SK-N-SH (cell line): Measurements from ENCODE around the gene RPL4. TPM values are rescaled to one million over a fixed set of nuclear protein-coding genes. Genes with fewer than 3 reads are reported as not detected.

Source experiments
- CTCF ChIA-PET: fragments of 300-600, 350-600 bp; formaldehyde crosslinking; extraction: SDS; loops from one replicate; lab custom pipeline; 2021; lab: Yijun Ruan, JAX
- POLR2A ChIA-PET: fragments of 350-600 bp; sonication (Branson Sonifier 250); formaldehyde crosslinking; extraction: SDS; loops from one replicate; lab custom pipeline; 2020; ENCODE audit warnings: antibody characterized with exemption, inconsistent platforms; lab: Yijun Ruan, JAX
- DNase-seq: peaks from one replicate; pipeline ENCODE4 v3.0.0; 2012
- H2AFZ ChIP-seq: fragments of 200-600 bp; sonication (generic); 2 replicates; pipeline ENCODE4 v1.8.1; 2016; ENCODE audit warnings: antibody characterized with exemption, mild to moderate bottlenecking, low read depth
- H3F3A ChIP-seq: fragments of 200-600 bp; sonication (generic); replicated peaks from 2 replicates; pipeline ENCODE3; 2016; ENCODE audit warnings: antibody characterized with exemption, mild to moderate bottlenecking; ENCODE audit not compliant: insufficient read depth
- H3K27ac ChIP-seq, 2 experiments: fragments of 200-500 bp in 1 of 2; fragments of 200-600 bp in 1 of 2; sonication (Bioruptor generic) in 1 of 2; sonication (generic), shearing (Covaris generic) in 1 of 2; 2 replicates each; pipeline versions ENCODE4 v1.5.1 to v1.6.1; 2014 to 2016; ENCODE audit warnings: low read depth in 2 of 2, inconsistent platforms in 1 of 2, low read length in 1 of 2, mild to moderate bottlenecking in 1 of 2, mixed read lengths in 1 of 2
- H3K27me3 ChIP-seq: fragments of 200-600 bp; sonication (generic), shearing (Covaris generic); 2 replicates; pipeline ENCODE4 v1.6.1; 2016; ENCODE audit warnings: mixed run types; ENCODE audit not compliant: insufficient read depth
- H3K36me3 ChIP-seq, 2 experiments: fragments of 200-500 bp in 1 of 2; fragments of 200-600 bp in 1 of 2; sonication (Bioruptor generic) in 1 of 2; sonication (generic) in 1 of 2; replicated peaks in 1 of 2; 2 replicates each; pipeline versions ENCODE3 to v1.5.1; 2014 to 2016; ENCODE audit warnings: low read length in 1 of 2, mild to moderate bottlenecking in 1 of 2; ENCODE audit not compliant: insufficient read depth in 2 of 2, control insufficient read depth in 1 of 2
- H3K4me1 ChIP-seq, 2 experiments: fragments of 200-500 bp in 1 of 2; fragments of 200-600 bp in 1 of 2; sonication (Bioruptor generic) in 1 of 2; sonication (generic), shearing (Covaris generic) in 1 of 2; 2 replicates each; pipeline versions ENCODE4 v1.5.1 to v1.6.1; 2014 to 2016; ENCODE audit warnings: low read depth in 1 of 2, low read length in 1 of 2, mixed run types in 1 of 2; ENCODE audit not compliant: insufficient read depth in 2 of 2, control insufficient read depth in 1 of 2
- H3K4me2 ChIP-seq: fragments of 200-600 bp; sonication (generic), shearing (Covaris generic); 2 replicates; pipeline ENCODE4 v1.6.1; 2017; ENCODE audit warnings: mixed run types
- H3K4me3 ChIP-seq, 2 experiments: fragments of 200-500 bp in 1 of 2; fragments of 200-600 bp in 1 of 2; sonication (Bioruptor generic) in 1 of 2; sonication (generic), shearing (Covaris generic) in 1 of 2; 2 replicates each; pipeline versions ENCODE4 v1.5.1 to v1.8.1; 2014 to 2016; ENCODE audit warnings: low read depth in 2 of 2, inconsistent platforms in 1 of 2, low read length in 1 of 2, mild to moderate bottlenecking in 1 of 2, mixed read lengths in 1 of 2, moderate library complexity in 1 of 2
- H3K79me2 ChIP-seq: fragments of 200-600 bp; sonication (generic); 2 replicates; pipeline ENCODE4 v1.8.1; 2017; ENCODE audit warnings: mild to moderate bottlenecking; ENCODE audit not compliant: insufficient read depth
- H3K9ac ChIP-seq: fragments of 200-600 bp; sonication (generic); 2 replicates; pipeline ENCODE4 v1.6.1; 2017; ENCODE audit warnings: mixed run types
- H3K9me2 ChIP-seq: fragments of 200-600 bp; sonication (generic); 2 replicates; pipeline ENCODE4 v1.6.1; 2017; ENCODE audit warnings: mixed run types
- H3K9me3 ChIP-seq: fragments of 200-600 bp; sonication (generic); 2 replicates; pipeline ENCODE4 v1.6.1; 2017; ENCODE audit warnings: mixed run types, mild to moderate bottlenecking, moderate library complexity
- H4K20me1 ChIP-seq: fragments of 200-600 bp; sonication (generic); 2 replicates; pipeline ENCODE4 v1.6.1; 2017; ENCODE audit warnings: mild to moderate bottlenecking, mixed run types; ENCODE audit not compliant: insufficient read depth
- ELF1 ChIP-seq: IDR thresholded peaks from 2 replicates; pipeline ENCODE4 v1.4.0; 2012
- EZH2phosphoT487 ChIP-seq: fragments of 200-600 bp; sonication (generic); IDR thresholded peaks from 2 replicates; pipeline ENCODE4 v1.6.1; 2017; ENCODE audit warnings: low read depth, mixed run types, mild to moderate bottlenecking, antibody characterized with exemption, moderate library complexity, borderline replicate concordance
- FOXM1 ChIP-seq: IDR thresholded peaks from 2 replicates; pipeline ENCODE4 v1.4.0; 2012; ENCODE audit warnings: low read depth, mild to moderate bottlenecking
- GABPA ChIP-seq: IDR thresholded peaks from 2 replicates; pipeline ENCODE4 v1.4.0; 2012; ENCODE audit warnings: low read depth, mild to moderate bottlenecking
- GATA2 ChIP-seq: sonication (generic); formaldehyde crosslinking; IDR thresholded peaks from 2 replicates; pipeline ENCODE4 v1.5.0; 2020; ENCODE audit warnings: mild to moderate bottlenecking, missing genetic modification reagents
- IRF3 ChIP-seq: fragments of 150-350 bp; IDR thresholded peaks from 2 replicates; pipeline ENCODE4 v1.6.1; 2016; ENCODE audit warnings: mild to moderate bottlenecking, low read depth, low read length
- JUND ChIP-seq: IDR thresholded peaks from 2 replicates; pipeline ENCODE4 v1.4.0; 2012
- MXI1 ChIP-seq: IDR thresholded peaks from 2 replicates; pipeline ENCODE4 v1.6.1; 2012; ENCODE audit warnings: mild to moderate bottlenecking, low read depth, low read length, improper control_type of control experiment
- NRF1 ChIP-seq: IDR thresholded peaks from 2 replicates; pipeline ENCODE4 v1.6.1; 2012; ENCODE audit warnings: low read depth, mild to moderate bottlenecking, low read length
- RAD21 ChIP-seq: IDR thresholded peaks from 2 replicates; pipeline ENCODE4 v1.6.1; 2012; ENCODE audit warnings: mild to moderate bottlenecking, low read length
- RXRA ChIP-seq: IDR thresholded peaks from 2 replicates; pipeline ENCODE4 v1.4.0; 2012; ENCODE audit warnings: low read depth, mild to moderate bottlenecking, borderline replicate concordance
- SIN3A ChIP-seq: IDR thresholded peaks from 2 replicates; pipeline ENCODE4 v1.6.1; 2012; ENCODE audit warnings: low read depth, mild to moderate bottlenecking, low read length, moderate library complexity, borderline replicate concordance
- SMC3 ChIP-seq: IDR thresholded peaks from 2 replicates; pipeline ENCODE4 v1.6.1; 2012; ENCODE audit warnings: low read depth, low read length, improper control_type of control experiment
- TAF1 ChIP-seq: IDR thresholded peaks from 2 replicates; pipeline ENCODE4 v1.6.1; 2012; ENCODE audit warnings: low read depth, mild to moderate bottlenecking, low read length, moderate library complexity, borderline replicate concordance
- TCF12 ChIP-seq: IDR thresholded peaks from 2 replicates; pipeline ENCODE4 v1.4.0; 2012
- TEAD4 ChIP-seq: IDR thresholded peaks from 2 replicates; pipeline ENCODE4 v1.4.0; 2012; ENCODE audit warnings: mild to moderate bottlenecking, borderline replicate concordance; ENCODE audit not compliant: insufficient read depth
- USF1 ChIP-seq: IDR thresholded peaks from 2 replicates; pipeline ENCODE4 v1.4.0; 2012; ENCODE audit warnings: low read depth, borderline replicate concordance
- USF2 ChIP-seq: fragments of 150-350 bp; IDR thresholded peaks from 2 replicates; pipeline ENCODE4 v1.6.1; 2017; ENCODE audit warnings: antibody characterized with exemption, low read length, low read depth, borderline replicate concordance
- YY1 ChIP-seq: IDR thresholded peaks from 2 replicates; pipeline ENCODE4 v1.4.0; 2012; ENCODE audit warnings: low read depth, mild to moderate bottlenecking
- WGBS: methylation state at CpG from one replicate; pipeline ENCODE4 v1.1.6; 2017; ENCODE audit warnings: low lambda C conversion rate; 5-methylcytosine and 5-hydroxymethylcytosine counted together
- polyA plus RNA-seq, 3 experiments: library from polyadenylated mRNA; depleted of rRNA; stranded (reverse); fragments of >200 nt; gene quantifications; 2 replicates each; pipeline ENCODE4 v1.2.3, GENCODE V29; 2012
- TF ChIP-seq, protein P1 (sequence below): IDR thresholded peaks from 2 replicates; pipeline ENCODE4 v1.4.0; 2012; ENCODE audit warnings: low read depth, borderline replicate concordance
- TF ChIP-seq, protein P2 (sequence below): fragments of 200-600 bp; sonication (generic); IDR thresholded peaks from 2 replicates; pipeline ENCODE4 v1.6.1; 2017; ENCODE audit warnings: antibody characterized with exemption, mild to moderate bottlenecking, moderate library complexity

The RPL4 gene
- polyA plus RNA-seq, 1 of the 3 experiments (the other 2 are of a cell fraction) = 3,177 TPM

DNA sequence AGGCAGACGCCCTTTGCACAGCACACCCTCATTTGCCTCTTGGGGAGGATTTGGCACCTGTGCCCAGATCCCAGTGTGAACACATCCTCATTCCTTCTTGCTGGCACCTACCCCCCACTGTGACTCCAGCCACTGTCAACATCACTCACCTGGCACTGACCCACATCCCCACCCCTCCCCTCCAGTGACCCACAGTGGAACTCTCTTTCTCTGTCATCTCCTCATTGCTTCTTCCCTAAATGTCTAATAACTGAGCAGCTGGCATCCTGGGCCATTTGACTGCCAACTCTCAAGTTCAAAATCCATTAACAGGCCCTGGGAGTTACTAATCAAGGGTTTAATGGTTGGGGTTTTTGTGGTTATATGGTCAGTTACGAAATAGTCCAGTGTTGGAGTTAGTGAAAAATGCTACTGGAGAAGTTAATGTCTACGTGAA lies 21.5 kb downstream of the RPL4 start:
- WGBS = 83% methylated on average over 3 of the region's 3 CpGs
- Histone ChIP-seq H4K20me1 (no peaks in the 10 kb centered on the region), H3K79me2 (no peaks in the 10 kb centered on the region; the same call in 1 of the 2 replicates), H3K9me2 (no peaks in the 10 kb centered on the region), H3K9ac (no peak overlapping the region), H3K4me1 (no peaks in the 10 kb centered on the region), H3F3A (no peaks in the 10 kb centered on the region), H2AFZ (no peak overlapping the region), H3K4me3 (no peak overlapping the region), H3K27me3 (no peaks in the 10 kb centered on the region), H3K27ac (no peak overlapping the region), H3K36me3 (peaks cover 6 to 10% of the 10 kb centered on the region in 2 experiments), H3K4me2 (no peak overlapping the region), H3K9me3 (no peaks in the 10 kb centered on the region)
- no peak for DNase-seq
- ChIA-PET CTCF (interaction anchor here (1.0 kb wide), 1 partner anchor 15 kb away, joined by 3 read pairs; no protein-coding TSS in a partner anchor), POLR2A (no interaction called here)
- TF ChIP-seq SMC3 = no peak
- TF ChIP-seq TAF1 = no peak
- no peak for TF ChIP-seq FOXM1
- no peak for TF ChIP-seq NRF1
- no peak for TF ChIP-seq RAD21
- TF ChIP-seq, protein P1, sequence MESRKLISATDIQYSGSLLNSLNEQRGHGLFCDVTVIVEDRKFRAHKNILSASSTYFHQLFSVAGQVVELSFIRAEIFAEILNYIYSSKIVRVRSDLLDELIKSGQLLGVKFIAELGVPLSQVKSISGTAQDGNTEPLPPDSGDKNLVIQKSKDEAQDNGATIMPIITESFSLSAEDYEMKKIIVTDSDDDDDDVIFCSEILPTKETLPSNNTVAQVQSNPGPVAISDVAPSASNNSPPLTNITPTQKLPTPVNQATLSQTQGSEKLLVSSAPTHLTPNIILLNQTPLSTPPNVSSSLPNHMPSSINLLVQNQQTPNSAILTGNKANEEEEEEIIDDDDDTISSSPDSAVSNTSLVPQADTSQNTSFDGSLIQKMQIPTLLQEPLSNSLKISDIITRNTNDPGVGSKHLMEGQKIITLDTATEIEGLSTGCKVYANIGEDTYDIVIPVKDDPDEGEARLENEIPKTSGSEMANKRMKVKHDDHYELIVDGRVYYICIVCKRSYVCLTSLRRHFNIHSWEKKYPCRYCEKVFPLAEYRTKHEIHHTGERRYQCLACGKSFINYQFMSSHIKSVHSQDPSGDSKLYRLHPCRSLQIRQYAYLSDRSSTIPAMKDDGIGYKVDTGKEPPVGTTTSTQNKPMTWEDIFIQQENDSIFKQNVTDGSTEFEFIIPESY = no peak
- no peak for TF ChIP-seq TCF12

DNA sequence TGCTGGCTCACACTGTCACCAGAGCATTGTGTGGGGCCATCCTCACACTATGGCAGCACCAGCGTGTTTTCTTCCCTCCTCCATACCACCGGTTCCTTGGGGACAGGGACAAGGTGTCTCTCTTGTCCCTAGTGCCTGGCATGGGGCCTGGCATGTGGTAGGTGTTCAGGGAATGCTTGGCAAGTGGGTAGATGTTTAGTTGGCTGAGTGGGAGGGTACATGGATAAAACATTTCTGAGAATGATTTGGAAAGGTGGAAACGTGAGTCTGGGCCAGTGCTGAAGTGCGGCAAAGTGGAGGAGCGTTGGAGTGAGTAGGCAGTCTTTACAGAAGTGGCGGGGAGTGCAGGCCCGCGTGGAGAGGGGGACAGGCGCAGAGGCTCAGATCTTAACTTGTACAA lies 22.1 kb downstream of the RPL4 start:
- H3K27ac ChIP-seq = no peak overlapping the region
- no peak overlapping the region for H2AFZ ChIP-seq
- no peak for DNase-seq
- ChIA-PET POLR2A (no interaction called here), CTCF (interaction anchor here (1.0 kb wide), 2 partner anchors 15 kb away, joined by 3 read pairs; partner anchors contain the start of gene SNAPC5)
- H3K4me3 ChIP-seq = no peak overlapping the region
- 95% methylated on average over 9 of the region's 9 CpGs for WGBS
- no peaks in the 10 kb centered on the region for H3K9me3 ChIP-seq
- H3K36me3 ChIP-seq = peaks cover 0 to 10% of the 10 kb centered on the region in 2 experiments
- no peak for TF ChIP-seq EZH2phosphoT487
- TF ChIP-seq USF2 = no peak
- no peak for TF ChIP-seq YY1
- TF ChIP-seq SMC3 = no peak
- no peak for TF ChIP-seq SIN3A
- no peak for TF ChIP-seq USF1
- no peak for TF ChIP-seq GATA2 (CRISPR knock-in tag)
- TF ChIP-seq RXRA = no peak
- TF ChIP-seq TCF12 = no peak
- TF ChIP-seq, protein P2, sequence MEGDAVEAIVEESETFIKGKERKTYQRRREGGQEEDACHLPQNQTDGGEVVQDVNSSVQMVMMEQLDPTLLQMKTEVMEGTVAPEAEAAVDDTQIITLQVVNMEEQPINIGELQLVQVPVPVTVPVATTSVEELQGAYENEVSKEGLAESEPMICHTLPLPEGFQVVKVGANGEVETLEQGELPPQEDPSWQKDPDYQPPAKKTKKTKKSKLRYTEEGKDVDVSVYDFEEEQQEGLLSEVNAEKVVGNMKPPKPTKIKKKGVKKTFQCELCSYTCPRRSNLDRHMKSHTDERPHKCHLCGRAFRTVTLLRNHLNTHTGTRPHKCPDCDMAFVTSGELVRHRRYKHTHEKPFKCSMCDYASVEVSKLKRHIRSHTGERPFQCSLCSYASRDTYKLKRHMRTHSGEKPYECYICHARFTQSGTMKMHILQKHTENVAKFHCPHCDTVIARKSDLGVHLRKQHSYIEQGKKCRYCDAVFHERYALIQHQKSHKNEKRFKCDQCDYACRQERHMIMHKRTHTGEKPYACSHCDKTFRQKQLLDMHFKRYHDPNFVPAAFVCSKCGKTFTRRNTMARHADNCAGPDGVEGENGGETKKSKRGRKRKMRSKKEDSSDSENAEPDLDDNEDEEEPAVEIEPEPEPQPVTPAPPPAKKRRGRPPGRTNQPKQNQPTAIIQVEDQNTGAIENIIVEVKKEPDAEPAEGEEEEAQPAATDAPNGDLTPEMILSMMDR = no peak
- no peak for TF ChIP-seq GABPA
- no peak for TF ChIP-seq IRF3
- TF ChIP-seq TAF1 = no peak
- TF ChIP-seq ELF1 = no peak
- TF ChIP-seq MXI1 = no peak
- TF ChIP-seq JUND = no peak
- no peak for TF ChIP-seq TEAD4
- no peaks in the 10 kb centered on the region for H3F3A ChIP-seq
- no peak overlapping the region for H3K9ac ChIP-seq
- no peaks in the 10 kb centered on the region for H4K20me1 ChIP-seq
- H3K4me1 ChIP-seq = no peaks in the 10 kb centered on the region
- H3K9me2 ChIP-seq = no peaks in the 10 kb centered on the region
- no peaks in the 10 kb centered on the region; the same call in 1 of the 2 replicates for H3K79me2 ChIP-seq
- no peak overlapping the region for H3K4me2 ChIP-seq
- H3K27me3 ChIP-seq = no peaks in the 10 kb centered on the region
